DMS153 (cell line): ENCODE measurements around the gene ABLIM3.
"Not testable (repeated sequence)": the region's sequence is repeated elsewhere in the genome, so short reads cannot be mapped to it uniquely, and the experiment has no call there.

Experiments used
- DNase-seq: peaks from one replicate; lab custom pipeline; 2025; lab: John Stamatoyannopoulos, UW

The ABLIM3 gene

GRCh38 chr5:149257889-149258705 is 116.8 kb downstream of the ABLIM3 start:
- no peak for DNase-seq

- no peak for DNase-seq
These were observed 119.5 kb downstream of the ABLIM3 start for GRCh38 chr5:149260761-149261160.

DNA sequence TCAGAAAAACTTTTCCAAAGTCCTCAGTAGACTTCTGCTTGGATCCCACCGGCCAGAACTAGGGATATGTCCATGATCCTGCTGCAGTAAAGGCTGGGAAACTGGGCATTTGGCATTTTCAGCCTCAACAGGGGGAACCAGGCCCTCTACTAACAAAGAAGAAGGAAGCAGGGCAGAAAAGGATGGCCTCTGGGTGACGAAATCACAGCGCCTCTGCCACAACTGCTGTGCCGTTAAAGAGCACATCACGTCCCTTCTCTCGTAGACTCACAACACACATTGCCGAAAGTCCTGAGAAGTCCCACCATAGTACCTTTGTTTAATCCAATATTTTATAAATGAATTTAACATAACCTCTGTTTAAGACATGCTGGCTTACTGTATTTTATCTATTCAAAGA is 120.0 kb downstream of the ABLIM3 start:
- DNase-seq = no peak

DNA sequence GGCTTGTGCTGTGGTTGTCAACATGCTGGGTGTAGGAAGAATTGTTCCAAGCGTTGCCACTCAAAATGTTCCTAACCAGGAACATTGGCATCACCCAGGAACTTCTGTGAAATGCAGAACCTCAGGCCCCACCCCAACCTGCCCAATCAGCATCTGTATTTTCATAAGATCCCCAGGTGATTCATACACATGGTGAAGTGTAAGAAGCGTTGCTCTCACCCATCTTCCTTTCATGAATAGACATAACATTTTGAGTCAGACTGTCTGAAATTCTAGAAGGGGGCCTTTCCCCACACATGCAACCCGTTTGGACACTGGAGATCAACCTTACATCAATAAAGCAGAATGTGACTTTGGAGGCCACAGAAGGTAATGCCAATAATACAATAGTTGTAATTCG is 121.0 kb downstream of the ABLIM3 start:
- no peak for DNase-seq

DNA sequence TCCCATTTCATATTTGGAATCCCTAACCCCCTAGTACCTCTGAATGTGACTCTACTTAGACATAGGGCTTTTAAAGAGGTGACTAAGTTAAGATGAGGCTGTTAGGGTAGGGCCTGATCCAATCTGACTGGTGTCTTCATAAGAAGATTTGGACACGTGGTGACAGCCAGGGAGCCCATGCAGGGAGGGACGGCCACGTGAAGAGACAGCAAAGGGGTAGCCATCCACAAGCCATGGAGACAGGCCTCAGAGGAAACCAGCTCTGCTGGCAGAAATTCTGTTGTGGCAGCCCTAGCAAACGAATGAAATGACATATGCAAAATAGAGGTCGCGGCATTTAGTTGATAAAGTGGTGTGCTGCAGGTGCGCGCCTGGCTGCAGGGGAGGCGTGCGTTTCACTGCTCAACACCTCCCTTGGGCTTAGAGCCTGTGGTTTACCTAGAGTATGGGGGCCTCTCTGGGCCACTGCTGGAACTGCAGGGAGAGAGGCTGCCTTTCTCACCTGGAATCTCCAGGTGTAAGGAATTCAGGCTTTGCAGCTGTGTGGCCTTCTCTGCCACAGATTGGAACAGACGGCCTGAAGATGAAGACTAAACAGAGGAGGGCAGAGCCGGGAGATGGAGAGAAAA is 123.3 kb downstream of the ABLIM3 start:
- DNase-seq = no peak

- DNase-seq = no peak
These were observed 123.8 kb downstream of the ABLIM3 start for GRCh38 chr5:149265068-149265465.

- DNase-seq = no peak
These were observed 124.3 kb downstream of the ABLIM3 start for GRCh38 chr5:149265597-149265996.

- no peak for DNase-seq
These were observed 126.1 kb downstream of the ABLIM3 start for GRCh38 chr5:149267241-149267973.

- no peak for DNase-seq
These were observed 127.8 kb downstream of the ABLIM3 start for GRCh38 chr5:149268928-149269557.

DNA sequence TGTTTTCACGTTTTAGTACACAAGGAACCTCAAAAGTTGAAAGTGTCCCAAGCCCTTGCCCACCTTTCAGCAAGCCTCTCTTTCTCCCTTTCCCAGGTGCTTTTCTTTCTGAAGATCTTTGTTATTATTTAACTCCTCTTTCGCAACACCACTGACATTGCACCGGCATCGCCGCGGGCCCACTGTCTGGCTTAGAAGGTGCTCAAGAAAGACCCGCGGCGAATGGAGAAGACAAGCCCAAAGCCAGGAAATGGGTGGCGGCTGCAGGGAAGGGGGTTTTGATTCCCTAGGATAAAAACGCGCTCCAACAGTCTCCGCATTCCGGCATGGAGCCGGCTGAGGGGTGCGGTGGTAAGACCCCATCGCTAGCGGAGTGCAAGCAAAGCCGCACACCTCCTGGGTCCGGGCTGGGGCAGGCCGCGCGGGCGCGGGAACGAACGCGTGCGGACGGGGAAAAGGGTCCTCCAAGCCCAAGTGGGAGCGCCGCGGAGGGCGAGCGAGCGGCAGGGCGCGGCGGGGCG is 130.0 kb downstream of the ABLIM3 start:
- no peak for DNase-seq

DNA sequence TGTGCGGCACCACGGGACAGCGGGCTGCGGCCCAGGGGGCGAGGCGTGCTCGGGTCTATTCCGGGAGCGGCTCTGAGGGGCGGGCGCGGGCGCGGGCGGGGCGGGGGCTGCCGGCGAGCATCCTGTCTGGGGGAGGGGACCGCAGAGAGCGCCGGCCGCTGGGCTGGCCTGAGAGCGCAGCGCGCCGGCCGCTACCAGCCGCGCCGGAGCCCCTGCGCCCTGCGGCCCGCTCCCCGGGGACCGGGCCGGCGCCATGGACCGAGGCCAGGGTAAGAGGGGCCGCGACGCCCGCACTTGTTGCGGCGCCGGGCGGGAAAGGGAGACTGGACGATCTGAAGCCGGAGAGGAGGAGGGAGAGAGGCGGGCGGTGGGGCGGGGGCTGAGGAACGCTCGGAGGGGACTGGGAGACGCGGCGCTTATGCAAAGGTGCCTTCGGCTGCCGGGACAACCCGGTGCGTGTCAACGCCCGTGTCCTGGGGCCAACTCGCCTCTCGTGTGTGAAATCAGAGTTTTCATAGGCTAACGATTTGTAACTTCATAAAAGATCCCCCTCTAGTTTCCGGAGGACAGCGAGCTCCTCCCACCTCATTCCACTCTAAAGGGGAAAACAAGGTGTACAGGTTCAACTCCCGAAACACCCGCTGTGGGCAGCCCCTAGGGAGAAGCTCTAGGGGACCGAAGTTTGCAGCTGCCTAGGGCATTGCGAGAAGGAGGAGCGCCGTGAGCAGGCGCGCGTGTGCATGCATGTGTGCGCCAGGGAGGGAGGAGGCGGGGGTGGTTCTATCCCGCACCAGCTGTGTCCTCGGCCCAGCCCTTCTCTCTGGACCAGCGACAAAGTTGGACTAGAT is 130.6 kb downstream of the ABLIM3 start, which contains the start of gene AFAP1L1:
AFAP1L1 (plus strand) TSS at position 144 of the 848 bp plus-strand sequence; CDS start at position 254, 110 bp downstream.
- DNase-seq = no peak

GRCh38 chr5:149272781-149273180 is 131.5 kb downstream of the ABLIM3 start:
- not testable (repeated sequence) for DNase-seq

GRCh38 chr5:149273237-149273636 is 131.9 kb downstream of the ABLIM3 start:
- DNase-seq = no peak

DNA sequence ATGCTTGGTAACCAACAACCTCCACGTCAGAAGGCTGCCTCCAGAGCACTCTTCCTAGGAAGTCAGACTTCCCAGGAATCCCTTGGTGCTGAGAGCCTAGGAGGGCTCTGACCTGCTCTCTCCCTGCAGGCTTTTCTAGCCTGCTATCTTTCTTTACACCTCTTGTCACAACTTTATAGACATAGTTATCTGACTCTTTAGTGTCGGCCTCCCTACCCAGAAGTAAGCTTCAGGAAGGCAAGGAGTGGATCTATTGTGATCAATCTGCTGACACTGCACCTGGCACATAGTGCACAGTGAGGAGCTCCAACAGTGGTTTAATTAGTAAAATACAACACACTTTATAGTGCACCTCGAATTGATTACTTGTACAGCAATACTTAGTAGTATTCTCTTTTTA is 132.7 kb downstream of the ABLIM3 start:
- no peak for DNase-seq

DNA sequence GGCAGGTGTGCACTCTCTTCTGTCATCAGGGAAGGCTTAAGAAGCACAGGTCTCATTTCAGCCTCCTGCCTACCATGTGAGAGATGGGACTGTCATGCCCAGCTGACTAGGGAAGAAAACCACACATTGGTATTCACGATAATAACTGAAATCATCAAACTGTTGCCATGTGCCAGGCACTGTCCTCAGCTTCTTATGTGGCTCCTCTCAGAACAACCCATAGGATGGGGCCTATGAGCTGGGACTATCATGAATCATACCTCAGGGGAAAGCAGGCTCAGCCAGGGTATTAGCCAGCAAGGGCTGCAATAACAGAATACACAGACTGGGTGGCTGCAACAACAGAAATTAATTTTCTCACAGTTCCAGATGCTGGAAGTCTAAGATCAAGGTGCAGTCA is 133.6 kb downstream of the ABLIM3 start:
- DNase-seq = no peak

DNA sequence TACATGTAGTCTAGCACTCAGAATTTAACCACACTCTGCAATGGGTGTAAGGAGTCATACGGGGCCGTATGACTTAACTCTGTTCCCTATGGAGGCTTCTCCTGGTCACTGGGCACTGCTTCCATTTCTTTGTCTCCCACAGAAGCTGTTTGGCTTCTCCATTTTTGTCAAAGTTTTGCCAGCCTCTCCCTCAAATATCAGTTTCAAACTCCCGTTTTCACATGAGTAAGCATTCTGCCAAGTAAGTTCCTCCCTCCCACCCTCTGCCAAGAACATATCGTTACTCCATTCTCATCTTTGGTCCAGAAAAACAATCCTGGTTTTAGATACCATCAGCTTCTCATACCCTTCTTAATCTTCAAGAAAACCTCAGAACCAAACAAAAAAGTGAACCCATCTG is 136.5 kb downstream of the ABLIM3 start:
- no peak for DNase-seq

DNA sequence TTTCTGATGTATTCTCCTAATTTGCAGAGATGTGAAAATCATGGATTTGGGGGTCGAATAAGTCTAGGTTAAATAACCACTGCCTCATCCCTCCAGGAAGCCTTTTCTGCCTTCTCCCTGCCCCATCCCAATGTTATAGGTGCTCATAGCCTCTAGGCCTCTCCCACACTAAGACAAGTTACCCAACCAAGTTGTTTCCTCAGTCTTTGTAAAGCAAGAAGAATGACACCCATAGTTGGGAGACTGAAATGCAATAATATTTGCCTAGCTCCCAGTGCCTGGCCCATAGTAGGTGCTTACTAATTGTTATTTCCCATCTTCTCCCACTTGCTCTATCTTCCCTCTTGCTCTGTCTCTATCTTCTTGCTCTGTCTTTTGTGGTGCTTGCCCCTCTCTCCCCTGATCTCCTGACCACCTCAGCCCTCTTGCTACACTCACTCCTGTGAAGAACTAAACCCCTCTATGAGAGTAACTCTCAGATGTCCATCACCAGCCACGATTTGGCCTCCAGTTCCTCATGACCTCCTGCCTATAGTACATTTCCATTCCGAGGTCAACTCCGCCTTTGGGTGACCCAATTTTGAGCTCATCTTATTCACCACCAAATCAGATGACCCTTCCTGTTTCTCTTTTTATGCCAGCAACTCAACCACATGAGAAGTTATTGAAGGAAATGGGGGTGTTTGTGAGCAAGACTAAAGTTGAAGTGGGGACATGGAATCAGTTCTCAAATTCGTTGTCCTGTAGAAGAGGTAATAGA is 137.3 kb downstream of the ABLIM3 start:
- no peak for DNase-seq

- no peak for DNase-seq
These were observed 138.4 kb downstream of the ABLIM3 start for GRCh38 chr5:149279661-149280060.

GRCh38 chr5:149280124-149280523 is 138.8 kb downstream of the ABLIM3 start:
- DNase-seq = no peak

- DNase-seq = no peak
These were observed 139.5 kb downstream of the ABLIM3 start for GRCh38 chr5:149280802-149281201.
